ENCODE data around the gene NINJ1.
"Not testable (repeated sequence)": the region's sequence is repeated elsewhere in the genome, so short reads cannot be mapped to it uniquely, and the experiment has no call there.

Gene NINJ1

DNA sequence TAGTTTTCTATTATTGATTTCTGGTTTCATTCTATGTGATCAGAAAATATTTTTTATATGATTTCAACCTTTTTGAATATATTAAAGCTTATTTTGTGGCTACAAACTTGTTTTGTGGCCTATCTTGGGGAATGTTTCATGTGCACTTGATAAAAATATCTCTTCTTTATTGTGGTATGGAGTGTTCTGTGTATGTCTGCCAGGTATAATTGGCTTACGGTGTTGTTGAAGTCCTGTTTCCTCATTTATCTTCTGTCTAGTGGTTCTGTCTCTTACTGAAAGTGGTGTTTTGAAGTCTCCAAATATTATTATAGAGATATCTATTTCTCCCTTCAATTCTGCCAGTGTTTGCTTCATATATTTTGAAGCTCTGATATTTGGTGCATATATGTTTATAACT is 28.4 kb downstream of the NINJ1 start:
- TF ChIP-seq POLR2AphosphoS5 (IDR thresholded peaks at IDR 0.05; ENCODE audit: low read depth, low read length), result no peak
- TF ChIP-seq POLR2A (IDR thresholded peaks at IDR 0.05; ENCODE audit: low read depth, low read length), result no peak
- no peak for TF ChIP-seq TAF1 (IDR thresholded peaks at IDR 0.05; ENCODE audit: borderline replicate concordance, low read depth, low read length)
- FAIRE-seq, result no peak
- DNase-seq (ENCODE audit: insufficient read length), result no peak

DNA sequence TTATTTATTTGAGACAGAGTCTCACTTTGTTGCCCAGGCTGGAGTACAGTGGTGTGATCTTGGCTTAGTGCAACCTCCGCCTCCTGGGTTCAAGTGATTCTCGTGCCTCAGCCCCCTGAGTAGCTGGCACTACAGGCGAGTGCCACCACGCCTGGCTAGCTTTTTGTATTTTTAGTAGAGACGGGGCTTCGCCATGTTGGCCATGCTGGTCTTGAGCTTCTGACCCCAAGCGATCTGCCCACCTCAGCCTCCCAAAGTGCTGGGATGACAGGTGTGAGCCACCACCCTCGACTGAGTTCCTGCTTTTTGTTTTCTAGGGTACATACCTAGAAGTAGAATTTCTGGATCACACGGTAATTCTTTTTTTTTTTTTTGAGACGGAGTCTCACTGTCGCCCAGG is 33.0 kb downstream of the NINJ1 start:
- DNase-seq (ENCODE audit: insufficient read length); FAIRE-seq: not testable (repeated sequence)

DNA sequence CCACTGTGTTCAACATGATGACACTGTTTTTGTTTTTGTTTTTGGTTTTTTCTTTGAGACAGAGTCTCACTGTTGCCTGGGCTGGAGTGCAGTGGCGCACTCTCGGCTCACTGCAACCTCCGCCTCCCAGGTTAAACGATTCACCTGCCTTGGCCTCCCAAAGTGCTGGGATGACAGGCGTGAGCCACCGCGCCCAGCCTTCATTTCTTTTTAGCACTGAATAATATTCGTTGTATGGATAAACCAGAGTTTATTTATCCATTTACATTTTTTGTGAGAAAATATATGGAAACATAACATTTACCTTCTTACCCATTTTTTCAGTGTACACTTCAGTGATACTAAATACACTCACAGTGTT is 33.8 kb downstream of the NINJ1 start:
- no peak for FAIRE-seq
- no peak for DNase-seq (ENCODE audit: insufficient read length)
- no peak for TF ChIP-seq POLR2A (IDR thresholded peaks at IDR 0.05; ENCODE audit: low read depth, low read length)
- no peak for TF ChIP-seq POLR2AphosphoS5 (IDR thresholded peaks at IDR 0.05; ENCODE audit: low read depth, low read length)
- TF ChIP-seq TAF1 (IDR thresholded peaks at IDR 0.05; ENCODE audit: borderline replicate concordance, low read depth, low read length), result no peak

DNA sequence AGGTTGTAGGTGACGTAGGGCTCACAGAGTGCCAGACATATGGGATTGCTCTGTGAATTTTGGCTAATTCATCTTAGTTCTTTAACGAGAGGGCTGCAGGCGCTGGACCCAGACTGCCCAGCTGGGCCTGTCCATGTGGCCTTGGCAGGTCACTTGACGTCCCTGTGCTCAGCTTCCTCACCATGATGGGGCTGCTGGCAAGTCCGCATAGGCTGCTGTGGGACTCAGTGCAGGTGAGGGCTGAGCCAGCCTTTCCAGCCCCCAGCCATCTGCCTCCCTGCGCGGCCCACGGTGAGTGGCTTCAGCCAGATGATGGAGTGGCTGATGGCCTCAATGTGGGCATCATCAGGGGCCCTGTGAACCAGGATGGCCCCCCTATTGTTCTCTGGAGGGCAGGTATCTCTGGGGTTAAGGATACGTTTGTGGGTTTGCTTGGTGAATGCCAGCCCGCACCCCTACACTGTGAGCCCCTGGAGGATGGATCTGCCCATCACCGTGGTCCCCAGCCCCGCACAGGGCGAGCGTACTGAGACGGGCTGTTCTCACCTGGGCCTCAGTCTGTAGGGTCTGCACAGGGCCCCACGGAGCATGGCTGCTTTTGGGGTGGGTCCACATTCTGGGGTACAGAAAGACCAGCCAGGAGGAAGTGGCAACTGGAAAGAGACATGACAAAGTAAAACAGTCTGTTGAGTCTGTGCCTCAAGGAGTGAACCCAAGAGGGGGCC is 34.3 kb downstream of the NINJ1 start:
- TF ChIP-seq POLR2AphosphoS5 (IDR thresholded peaks at IDR 0.05; ENCODE audit: low read depth, low read length) (no peak), POLR2A (IDR thresholded peaks at IDR 0.05; ENCODE audit: low read depth, low read length) (no peak), TAF1 (IDR thresholded peaks at IDR 0.05; ENCODE audit: borderline replicate concordance, low read depth, low read length) (no peak)
- FAIRE-seq, result no peak
- DNase-seq (ENCODE audit: insufficient read length), result no peak

DNA sequence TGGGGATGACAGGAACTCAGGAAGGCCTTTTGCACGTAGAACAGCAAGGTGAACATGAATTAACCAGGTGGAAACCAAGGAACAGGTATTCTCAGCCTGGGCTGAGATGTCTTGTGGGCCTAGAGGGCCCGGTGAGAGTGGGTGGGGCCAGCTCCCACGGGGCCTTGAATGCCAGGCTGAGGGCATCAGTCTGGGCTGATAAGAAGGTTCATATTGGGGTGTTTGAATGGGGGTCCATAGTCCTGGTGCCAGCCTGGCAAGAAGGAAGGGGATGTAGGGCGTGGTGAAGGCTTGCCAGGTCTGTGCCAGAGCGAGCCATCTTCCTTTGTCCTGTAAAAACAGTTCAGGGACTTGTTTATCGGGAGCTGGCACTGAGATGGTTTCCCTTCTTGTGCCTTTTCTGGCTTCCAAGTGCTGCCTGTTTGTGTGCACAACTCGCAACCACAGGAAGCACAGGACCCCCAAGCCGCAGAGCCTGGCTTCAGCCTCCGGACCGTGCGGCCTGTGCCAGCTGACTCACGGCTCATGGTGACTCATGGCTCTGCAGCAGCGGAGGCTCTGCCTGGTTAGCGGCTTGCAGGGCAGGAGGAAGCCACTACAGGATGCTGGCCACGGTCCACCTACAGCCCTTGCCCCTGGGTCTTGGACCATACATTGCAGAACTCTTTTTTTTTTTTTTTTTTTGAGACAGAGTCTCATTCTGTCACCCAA is 35.7 kb downstream of the NINJ1 start:
- FAIRE-seq (peak; percentile 33), DNase-seq (ENCODE audit: insufficient read length) (no peak)
- no peak for TF ChIP-seq POLR2AphosphoS5 (IDR thresholded peaks at IDR 0.05; ENCODE audit: low read depth, low read length)
- TF ChIP-seq POLR2A (IDR thresholded peaks at IDR 0.05; ENCODE audit: low read depth, low read length), result no peak
- no peak for TF ChIP-seq TAF1 (IDR thresholded peaks at IDR 0.05; ENCODE audit: borderline replicate concordance, low read depth, low read length)

DNA sequence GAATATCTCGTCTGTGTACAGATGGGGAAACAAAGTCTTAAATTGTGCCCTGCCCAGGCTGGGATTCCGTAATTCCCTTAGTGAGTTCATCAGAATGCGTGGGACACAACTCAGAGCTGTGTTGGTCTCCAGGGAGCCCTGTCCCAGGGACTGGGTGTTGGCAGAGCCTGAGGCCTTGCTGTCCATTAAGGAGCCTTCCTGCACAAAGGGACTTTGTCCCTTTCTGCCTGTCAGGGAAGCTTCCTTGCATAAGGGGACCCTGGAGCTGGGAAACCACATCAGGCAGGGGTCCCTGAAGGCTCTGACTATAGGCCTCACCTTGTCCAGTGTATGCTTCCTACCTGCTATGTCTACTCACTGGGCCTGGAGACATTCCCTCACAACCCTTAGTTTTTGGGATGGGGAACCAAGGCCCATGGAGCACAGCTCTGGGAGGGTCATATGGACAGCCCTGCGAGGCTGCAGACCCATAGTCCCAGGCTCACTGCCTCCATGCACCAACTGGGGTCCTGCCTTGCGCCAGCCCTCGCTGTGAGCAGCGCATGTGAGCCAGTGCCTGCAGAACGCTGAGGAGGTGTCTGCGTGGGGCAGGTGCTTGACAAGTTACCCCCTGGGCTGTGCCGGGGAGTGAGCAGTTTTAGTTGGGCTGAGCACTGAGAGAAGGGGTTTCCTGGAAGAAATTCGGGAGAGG is 36.4 kb downstream of the NINJ1 start:
- no peak for FAIRE-seq
- DNase-seq (ENCODE audit: insufficient read length), result no peak
- TF ChIP-seq POLR2A (IDR thresholded peaks at IDR 0.05; ENCODE audit: low read depth, low read length), result no peak
- TF ChIP-seq POLR2AphosphoS5 (IDR thresholded peaks at IDR 0.05; ENCODE audit: low read depth, low read length), result no peak
- no peak for TF ChIP-seq TAF1 (IDR thresholded peaks at IDR 0.05; ENCODE audit: borderline replicate concordance, low read depth, low read length)

DNA sequence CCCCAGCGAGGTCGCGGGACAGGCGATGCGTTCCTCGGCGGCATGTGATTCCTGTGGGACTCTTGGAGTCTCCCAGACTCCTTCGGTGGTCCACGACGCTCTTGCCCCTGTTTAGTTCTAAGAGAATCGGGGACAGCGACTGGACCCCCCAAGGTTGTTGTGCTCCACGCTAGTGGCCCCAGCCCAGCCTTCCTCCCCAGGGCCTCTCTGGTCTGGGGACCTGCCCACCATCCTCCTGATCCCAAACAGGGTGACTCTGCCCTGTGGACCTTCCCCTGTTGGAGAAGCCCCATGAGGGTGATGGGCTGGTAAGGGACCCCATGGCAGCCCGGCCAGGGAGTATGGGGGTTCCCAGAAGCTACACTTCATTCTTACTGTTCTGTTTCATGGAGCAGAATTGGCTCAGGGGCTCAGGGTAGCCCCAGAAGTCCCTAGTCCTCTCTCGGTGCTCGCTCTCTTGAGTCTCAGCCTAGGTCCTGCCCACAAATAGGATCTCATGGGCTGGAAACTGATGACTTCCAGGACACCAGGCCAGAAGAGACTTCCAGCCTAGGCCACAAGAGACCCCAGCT is 37.2 kb downstream of the NINJ1 start:
- DNase-seq (ENCODE audit: insufficient read length), result no peak
- no peak for TF ChIP-seq TAF1 (IDR thresholded peaks at IDR 0.05; ENCODE audit: borderline replicate concordance, low read depth, low read length)
- no peak for TF ChIP-seq POLR2AphosphoS5 (IDR thresholded peaks at IDR 0.05; ENCODE audit: low read depth, low read length)
- TF ChIP-seq POLR2A (IDR thresholded peaks at IDR 0.05; ENCODE audit: low read depth, low read length), result no peak
- no peak for FAIRE-seq

DNA sequence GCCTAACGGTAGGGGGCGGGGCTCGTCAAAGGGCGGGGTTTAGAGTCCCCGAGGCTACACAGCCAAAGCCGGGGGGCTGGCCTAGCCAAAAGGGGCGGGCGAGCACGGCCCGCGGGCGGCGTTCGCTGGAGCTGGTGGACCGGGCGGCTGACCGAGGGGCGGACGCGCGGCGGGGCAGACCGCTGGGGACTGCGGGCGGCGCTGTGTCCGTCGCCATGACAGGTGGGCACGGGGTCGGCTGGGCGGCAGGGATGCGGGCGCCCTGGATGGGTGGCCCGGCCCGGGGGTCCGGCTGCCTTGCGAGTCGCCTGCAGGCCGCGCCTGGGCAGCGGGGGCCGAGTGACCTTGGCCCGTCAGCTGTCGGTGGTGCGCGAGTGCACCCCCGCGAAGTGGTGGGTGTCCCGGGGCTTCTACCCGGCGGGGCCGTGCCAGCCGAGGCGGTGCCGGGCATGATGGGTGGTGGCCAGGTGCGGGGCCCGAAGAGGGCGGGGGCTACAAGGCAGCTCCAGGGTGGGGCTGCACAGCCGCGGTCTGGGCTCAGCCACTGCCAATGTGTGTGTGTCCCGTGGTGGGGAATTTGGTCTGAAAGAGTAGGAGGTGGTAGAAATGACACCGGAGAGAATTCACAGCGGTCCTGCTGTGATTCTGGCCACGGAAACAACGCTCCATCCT is 37.8 kb downstream of the NINJ1 start, which contains the start of gene CARD19:
Gene CARD19 (plus strand): TSS at position 87 of the 672 bp plus-strand sequence. CDS start 129 bp downstream, at position 216.
- DNase-seq (ENCODE audit: insufficient read length) (peak; percentile 50), FAIRE-seq (no peak)
- TF ChIP-seq TAF1 (IDR thresholded peaks at IDR 0.05; ENCODE audit: borderline replicate concordance, low read depth, low read length) (no peak), POLR2A (IDR thresholded peaks at IDR 0.05; ENCODE audit: low read depth, low read length) (peak; percentile 71; the same call in 1 of the 2 replicates)

DNA sequence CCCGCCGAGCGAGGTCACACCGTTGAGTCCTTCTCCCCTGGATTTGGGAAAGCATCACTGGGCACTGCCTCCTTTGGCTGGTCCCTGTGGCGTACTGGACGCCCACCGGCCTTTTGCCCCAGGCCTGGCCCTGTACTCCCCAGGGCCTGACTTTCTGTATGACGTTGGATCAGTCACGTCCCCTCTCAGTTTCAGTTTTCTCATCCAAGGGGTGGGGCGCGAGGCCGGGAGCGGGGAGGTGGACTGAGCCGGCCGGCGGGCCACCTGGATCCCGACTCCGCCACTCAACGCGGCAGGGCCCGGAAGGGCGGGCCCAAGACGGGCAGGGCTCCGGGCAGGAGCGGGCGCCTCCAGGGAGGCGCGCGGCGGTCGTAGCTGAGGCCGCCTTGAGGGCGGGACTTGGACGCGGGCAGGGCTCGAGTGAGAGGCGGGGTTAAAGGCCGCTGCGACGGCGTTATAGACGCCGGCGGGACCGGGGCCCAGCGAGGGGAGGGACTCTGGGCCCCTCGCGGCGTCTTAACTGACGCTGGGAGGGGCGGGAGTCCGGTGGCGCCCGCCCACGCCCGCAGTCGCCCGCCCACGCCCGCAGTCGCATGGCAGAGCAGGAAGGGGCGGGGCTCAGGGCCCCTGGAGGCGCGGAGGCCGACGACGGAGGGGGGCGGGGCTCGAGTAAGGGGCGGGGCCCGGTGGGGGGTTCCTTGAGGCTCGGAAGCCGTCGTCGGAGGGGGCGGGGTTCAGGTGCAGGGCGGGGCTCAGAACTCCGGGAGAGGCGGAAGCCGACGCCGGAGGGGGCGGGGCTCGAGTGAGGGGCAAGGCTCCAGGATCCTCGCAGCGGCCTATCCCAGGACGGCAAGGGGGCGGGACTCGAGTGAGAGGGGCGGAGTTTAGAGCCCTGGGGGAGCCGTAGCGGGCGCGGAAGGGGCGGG is 38.6 kb downstream of the NINJ1 start:
- FAIRE-seq, result no peak

DNA sequence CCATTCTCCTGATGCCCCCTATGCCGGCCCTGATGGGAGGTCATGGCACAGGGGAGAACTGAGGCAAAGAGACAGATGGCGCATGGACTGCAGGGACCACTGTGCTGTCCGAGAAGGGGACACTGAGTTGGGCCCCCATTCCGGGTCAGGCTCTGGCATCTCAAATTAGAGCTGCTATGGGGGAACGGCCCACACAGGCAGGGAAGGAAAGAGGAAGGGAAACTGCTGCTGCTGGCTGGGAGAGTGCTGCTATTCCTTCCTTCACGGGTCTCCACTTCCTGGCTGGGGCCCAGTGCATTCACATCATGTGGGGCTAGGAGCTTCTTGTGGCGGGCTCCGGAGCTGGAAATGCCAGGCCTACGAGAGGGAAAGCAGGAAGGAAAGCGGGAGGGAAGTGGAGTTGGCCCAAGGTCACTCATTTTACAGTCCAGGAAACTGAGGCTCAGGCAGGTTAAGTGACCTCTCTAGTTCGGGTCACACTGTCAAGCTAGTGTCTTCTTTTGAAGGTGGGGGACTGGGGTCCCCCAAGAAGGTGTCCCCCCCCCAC is 39.3 kb downstream of the NINJ1 start:
- DNase-seq (ENCODE audit: insufficient read length), result peak; percentile 55
- peak; percentile 96 for FAIRE-seq

More for the DNA sequence above, 38.6 kb downstream of the NINJ1 start:
- peak; percentile 94 for DNase-seq (ENCODE audit: insufficient read length)
- TF ChIP-seq TAF1 (IDR thresholded peaks at IDR 0.05; ENCODE audit: borderline replicate concordance, low read depth, low read length), result no peak; the same call in 1 of the 2 replicates
- TF ChIP-seq POLR2AphosphoS5 (IDR thresholded peaks at IDR 0.05; ENCODE audit: low read depth, low read length), result no peak
- TF ChIP-seq POLR2A (IDR thresholded peaks at IDR 0.05; ENCODE audit: low read depth, low read length), result no peak

More for the DNA sequence above, 39.3 kb downstream of the NINJ1 start:
- peak; percentile 82 for TF ChIP-seq POLR2AphosphoS5 (IDR thresholded peaks at IDR 0.05; ENCODE audit: low read depth, low read length)
- no peak for TF ChIP-seq POLR2A (IDR thresholded peaks at IDR 0.05; ENCODE audit: low read depth, low read length)
- peak; percentile 22; the same call in 1 of the 2 replicates for TF ChIP-seq TAF1 (IDR thresholded peaks at IDR 0.05; ENCODE audit: borderline replicate concordance, low read depth, low read length)

Measured in GM12892 (cell line).